A549 (cell line): Measurements from ENCODE around the gene C1orf105. TPM values are rescaled to one million over a fixed set of nuclear protein-coding genes. Genes with fewer than 3 reads are reported as not detected.

Experiments used
- ATAC-seq, 2 experiments: fragments of 200-7000 bp in 1 of 2; fragments of >200 bp in 1 of 2; cut with Nextera tagmentation in 1 of 2; cut with Tn5 transposase in 1 of 2; 3 replicates each; pipeline versions ENCODE4 v1.8.0 to v1.9.1; 2018 to 2020; ENCODE audit warnings: mild to moderate bottlenecking in 1 of 2, moderate library complexity in 1 of 2
- CTCF ChIA-PET: fragments of 300-600 bp; sonication (Branson Sonifier 250); formaldehyde crosslinking; extraction: SDS; loops from one replicate; lab custom pipeline; 2021; ENCODE audit warnings: antibody characterized with exemption, inconsistent platforms; lab: Yijun Ruan, JAX
- POLR2A ChIA-PET: fragments of 350-600 bp; formaldehyde crosslinking; extraction: SDS; loops from one replicate; lab custom pipeline; 2021; ENCODE audit warnings: antibody characterized with exemption, inconsistent platforms; lab: Yijun Ruan, JAX
- DNase-seq, 2 experiments: peaks; one replicate each; pipeline versions ENCODE4 v3.0.0 to v3.0.0-alpha.2; 2011 to 2016; ENCODE audit warnings: low read depth in 1 of 2, low spot score in 1 of 2
- FAIRE-seq: peaks from 2 replicates; lab custom pipeline; 2011; peaks lifted over from hg19 to GRCh38; lab: Jason Lieb, UNC
- H3K27ac ChIP-seq, 2 experiments: fragments of >200 bp; sonication (Bioruptor Twin); formaldehyde crosslinking; 3 replicates each; pipeline ENCODE4 v1.5.1; 2016 to 2017
- H3K4me1 ChIP-seq: fragments of >200 bp; sonication (Bioruptor Twin); formaldehyde crosslinking; 3 replicates; pipeline ENCODE4 v1.6.1; 2016
- H3K4me2 ChIP-seq: fragments of >200 bp; sonication (Bioruptor Twin); formaldehyde crosslinking; 3 replicates; pipeline ENCODE4 v1.6.1; 2016
- H3K4me3 ChIP-seq: fragments of >200 bp; sonication (Bioruptor Twin); formaldehyde crosslinking; 3 replicates; pipeline ENCODE4 v1.5.1; 2016
- H3K9me3 ChIP-seq: fragments of >200 bp; sonication (Bioruptor Twin); formaldehyde crosslinking; 3 replicates; pipeline ENCODE4 v1.6.1; 2016
- ATOH8 ChIP-seq: fragments of 250-450 bp; sonication (Bioruptor Pico); IDR thresholded peaks from 2 replicates; pipeline ENCODE4 v1.5.0; 2020; ENCODE audit warnings: low read depth, mild to moderate bottlenecking, moderate library complexity
- BHLHE40 ChIP-seq: IDR thresholded peaks from 2 replicates; pipeline ENCODE4 v1.6.1; 2012; ENCODE audit warnings: low read depth, low read length, inconsistent platforms
- CBX2 ChIP-seq: fragments of 200-600 bp; sonication (generic); IDR thresholded peaks from 2 replicates; pipeline ENCODE4 v1.6.1; 2016; ENCODE audit warnings: low read depth, mild to moderate bottlenecking, borderline replicate concordance
- CHD2 ChIP-seq: fragments of 150-350 bp; IDR thresholded peaks from 2 replicates; pipeline ENCODE4 v1.6.1; 2014; ENCODE audit warnings: low read length; ENCODE audit not compliant: partially characterized antibody
- CHD4 ChIP-seq: fragments of 200-600 bp; sonication (generic); IDR thresholded peaks from 2 replicates; pipeline ENCODE4 v1.6.1; 2016; ENCODE audit warnings: antibody characterized with exemption, mild to moderate bottlenecking, borderline replicate concordance
- EHF ChIP-seq: fragments of 250-450 bp; sonication (Bioruptor Pico); IDR thresholded peaks from 2 replicates; pipeline ENCODE4 v1.5.0; 2020; ENCODE audit warnings: mild to moderate bottlenecking
- EP300 ChIP-seq, 2 experiments: fragments of >200 bp; sonication (Bioruptor Twin); formaldehyde crosslinking; IDR thresholded peaks; 2 replicates in 1 of 2; 3 replicates in 1 of 2; pipeline ENCODE4 v1.6.1; 2016 to 2017
- FOSB ChIP-seq: fragments of 250-450 bp; sonication (Bioruptor Pico); IDR thresholded peaks from 2 replicates; pipeline ENCODE4 v1.5.0; 2020; ENCODE audit warnings: mild to moderate bottlenecking, moderate library complexity
- HDAC2 ChIP-seq: fragments of 200-600 bp; sonication (generic); IDR thresholded peaks from 2 replicates; pipeline ENCODE4 v1.6.1; 2016
- HMGXB4 ChIP-seq: fragments of 250-450 bp; sonication (Bioruptor Pico); IDR thresholded peaks from 2 replicates; pipeline ENCODE4 v1.5.0; 2021; ENCODE audit warnings: mild to moderate bottlenecking, moderate library complexity, borderline replicate concordance
- HOXB5 ChIP-seq: fragments of 250-450 bp; sonication (Bioruptor Pico); IDR thresholded peaks from 2 replicates; pipeline ENCODE4 v1.5.0; 2020; ENCODE audit warnings: mild to moderate bottlenecking, moderate library complexity
- JUN ChIP-seq, 2 experiments: fragments of >200 bp; sonication (Bioruptor Twin); formaldehyde crosslinking; IDR thresholded peaks; 2 replicates in 1 of 2; 3 replicates in 1 of 2; pipeline ENCODE4 v1.6.1; 2016 to 2017
- MAFK ChIP-seq: fragments of 450-650 bp; IDR thresholded peaks from 2 replicates; pipeline ENCODE4 v1.6.1; 2014; ENCODE audit not compliant: partially characterized antibody
- MYC ChIP-seq: IDR thresholded peaks from 2 replicates; pipeline ENCODE4 v1.6.1; 2012; ENCODE audit warnings: mild to moderate bottlenecking, inconsistent platforms, low read length, improper control_type of control experiment, borderline replicate concordance
- NFE2L2 ChIP-seq: fragments of 150-350 bp; conservative IDR thresholded peaks from 2 replicates; pipeline ENCODE4 v1.6.1; 2014; ENCODE audit warnings: low read length
- PHF8 ChIP-seq: fragments of 200-600 bp; sonication (generic); IDR thresholded peaks from 2 replicates; pipeline ENCODE4 v1.6.1; 2016; ENCODE audit warnings: low read depth, mild to moderate bottlenecking, antibody characterized with exemption, moderate library complexity, borderline replicate concordance
- POLR2A ChIP-seq: IDR thresholded peaks from 2 replicates; pipeline ENCODE4 v1.6.1; 2012; ENCODE audit warnings: mild to moderate bottlenecking, low read length
- POLR2AphosphoS2 ChIP-seq: conservative IDR thresholded peaks from 2 replicates; pipeline ENCODE4 v1.6.1; 2012; ENCODE audit warnings: low read length, improper control_type of control experiment, inconsistent platforms
- RARB ChIP-seq: fragments of 250-450 bp; sonication (Bioruptor Pico); IDR thresholded peaks from 2 replicates; pipeline ENCODE4 v1.8.0; 2021; ENCODE audit warnings: mild to moderate bottlenecking, moderate library complexity
- RCOR1 ChIP-seq: fragments of 150-350 bp; IDR thresholded peaks from 2 replicates; pipeline ENCODE4 v1.6.1; 2014; ENCODE audit warnings: antibody characterized with exemption, low read length, low read depth
- RNF2 ChIP-seq: fragments of 200-600 bp; sonication (generic); IDR thresholded peaks from 2 replicates; pipeline ENCODE4 v1.6.1; 2016; ENCODE audit warnings: low read depth, mild to moderate bottlenecking, antibody characterized with exemption, moderate library complexity, borderline replicate concordance
- SMC3 ChIP-seq: fragments of >200 bp; sonication (Bioruptor Twin); formaldehyde crosslinking; IDR thresholded peaks from 3 replicates; pipeline ENCODE4 v1.6.1; 2018; ENCODE audit warnings: inconsistent platforms
- TP53 ChIP-seq: fragments of 250-450 bp; sonication (Bioruptor Pico); IDR thresholded peaks from 2 replicates; pipeline ENCODE4 v1.5.0; 2021; ENCODE audit warnings: mild to moderate bottlenecking, moderate library complexity
- WGBS: methylation state at CpG from one replicate; pipeline ENCODE4 v1.1.6; 2017; ENCODE audit errors: missing lambda C conversion rate; 5-methylcytosine and 5-hydroxymethylcytosine counted together
- polyA plus RNA-seq, 4 experiments: library from polyadenylated mRNA; depleted of rRNA in 3 of 4; stranded (reverse); fragments of >200 nt; fragmentation: RNase III in 1 of 4; extraction: RNeasy Plus Mini Kit Qiagen cat#74134 plus additional on column Dnase treatment in 1 of 4; gene quantifications; 2 replicates in 3 of 4; 3 replicates in 1 of 4; pipeline ENCODE4 v1.2.3, GENCODE V29; 2011 to 2017

Gene C1orf105
- polyA plus RNA-seq, 2 of the 4 experiments (the other 2 are of a cell fraction), result 0.40 TPM; not detected in 1

- no peak overlapping the region for H3K27ac ChIP-seq
- DNase-seq (no peak), ATAC-seq (no peak), FAIRE-seq (no peak)
- ChIA-PET POLR2A (no interaction called here), CTCF (no interaction called here)
- H3K4me3 ChIP-seq, result no peak overlapping the region
- no peaks in the 10 kb centered on the region for H3K4me1 ChIP-seq
- no peaks in the 10 kb centered on the region for H3K9me3 ChIP-seq
- no peak overlapping the region for H3K4me2 ChIP-seq
- TF ChIP-seq RNF2 (no peak), PHF8 (no peak), CBX2 (no peak), ATOH8 (CRISPR knock-in tag) (no peak), EHF (no peak), POLR2AphosphoS2 (no peak), CHD2 (no peak), JUN (IDR thresholded peaks at IDR 0.05) (no peak), CHD4 (no peak), HDAC2 (no peak), EP300 (IDR thresholded peaks at IDR 0.05) (no peak)
Observed at GRCh38 chr1:172377565-172377964, 42.9 kb upstream of the C1orf105 start.

- no peak for ATAC-seq
- TF ChIP-seq RCOR1 (no peak), CHD2 (no peak), HMGXB4 (CRISPR knock-in tag) (no peak), JUN (IDR thresholded peaks at IDR 0.05) (no peak), HDAC2 (no peak), TP53 (CRISPR knock-in tag) (no peak), RNF2 (no peak), NFE2L2 (no peak), POLR2A (no peak), FOSB (CRISPR knock-in tag) (no peak), RARB (CRISPR knock-in tag) (no peak), BHLHE40 (no peak)
Observed at GRCh38 chr1:172378109-172378760, 42.2 kb upstream of the C1orf105 start.

GRCh38 chr1:172380441-172381244, 39.8 kb upstream of the C1orf105 start:
- 0 out of 3 replicates have a peak, but pooled peaks cover 3% of the 10 kb centered on the region for H3K4me1 ChIP-seq
- CTCF ChIA-PET, result interaction anchor here (0.6 kb wide), 1 partner anchor 731 kb away, joined by 3 read pairs; no protein-coding TSS in a partner anchor
- no peak overlapping the region for H3K4me2 ChIP-seq
- H3K4me3 ChIP-seq, result no peak overlapping the region
- POLR2A ChIA-PET, result no interaction called here
- TF ChIP-seq MAFK (no peak), MYC (no peak), SMC3 (no peak), HOXB5 (CRISPR knock-in tag) (no peak), EHF (no peak), ATOH8 (CRISPR knock-in tag) (no peak)
- TF ChIP-seq, all 56 proteins: peak for 0
- DNase-seq (no peak), FAIRE-seq (no peak), ATAC-seq (no peak)
- 71% methylated on average over 6 of the region's 6 CpGs for WGBS
- H3K27ac ChIP-seq, result no peak overlapping the region
- no peaks in the 10 kb centered on the region for H3K9me3 ChIP-seq

More at GRCh38 chr1:172378109-172378760, 42.2 kb upstream of the C1orf105 start:
- ChIA-PET POLR2A (no interaction called here), CTCF (interaction anchor here (1.2 kb wide), 2 partner anchors 12 to 19 kb away, joined by 3 to 4 read pairs; no protein-coding TSS in a partner anchor)
- no peak overlapping the region for H3K27ac ChIP-seq
- no peaks in the 10 kb centered on the region for H3K4me1 ChIP-seq
- 93% methylated on average over 1 of the region's 1 CpG for WGBS
- H3K4me2 ChIP-seq, result no peak overlapping the region
- DNase-seq, result no peak
- H3K9me3 ChIP-seq, result no peaks in the 10 kb centered on the region
- FAIRE-seq, result no peak
- no peak overlapping the region for H3K4me3 ChIP-seq
